Left lung (tissue), 10 donors: ENCODE results near the gene PDLIM5. TPM values are rescaled to one million over a fixed set of nuclear protein-coding genes. Genes with fewer than 3 reads are reported as not detected.

ENCODE experiments used
- ATAC-seq: fragments of 200-7000 bp; cut with Tn5 transposase; one replicate; pipeline ENCODE4 v1.9.1; 2020; ENCODE audit warnings: moderate library complexity
- DNase-seq, 4 donors: peaks; one replicate each; pipeline ENCODE4 v3.0.0-alpha.2; 2013 to 2020
- H3K27ac ChIP-seq, 2 donors: fragments of 200-600 bp; sonication (generic) in 1 of 2; one replicate each; pipeline versions ENCODE4 v1.5.0 to v1.8.0; 2020 to 2021
- H3K27me3 ChIP-seq, 2 donors: fragments of 200-600 bp; sonication (generic) in 1 of 2; one replicate each; pipeline versions ENCODE4 v1.5.0 to v1.8.0; 2020 to 2021
- H3K36me3 ChIP-seq, 2 donors: fragments of 200-600 bp; sonication (generic) in 1 of 2; one replicate each; pipeline versions ENCODE4 v1.5.0 to v1.8.0; 2020 to 2021
- H3K4me1 ChIP-seq, 2 donors: fragments of 200-600 bp; one replicate each; pipeline ENCODE4 v1.8.0; 2021
- H3K4me3 ChIP-seq, 2 donors: fragments of 200-600 bp; sonication (generic) in 1 of 2; one replicate each; pipeline versions ENCODE4 v1.5.0 to v1.8.0; 2020 to 2021; ENCODE audit warnings: mild to moderate bottlenecking in 1 of 2
- H3K9me3 ChIP-seq, 2 donors: fragments of 200-600 bp; sonication (generic) in 1 of 2; one replicate each; pipeline versions ENCODE4 v1.5.0 to v1.8.0; 2020 to 2021
- CTCF ChIP-seq, 2 donors: fragments of 200-600 bp; sonication (generic) in 1 of 2; IDR thresholded peaks; one replicate each; pipeline versions ENCODE4 v1.5.0 to v1.8.0; 2021; ENCODE audit warnings: antibody characterized with exemption in 2 of 2
- intact Hi-C, 2 donors: fragments of 100-400 bp; cut with DNase I; formaldehyde crosslinking; loops; one replicate each; pipeline versions ENCODE4 v1.11.2 to v1.14.2; 2022
- polyA plus RNA-seq, 6 donors: library from polyadenylated mRNA; unstranded; fragments of 120-200 nt; gene quantifications; one replicate each; pipeline ENCODE4 v1.2.1, GENCODE V29; 2013; ENCODE audit not compliant: insufficient read length in 6 of 6
- total RNA-seq, 2 donors: library from RNA; stranded (reverse); fragmentation: NEBNext Ultra II Directional; extraction: Animal tissue kit (Norgen Biotek cat#: 25700); gene quantifications; one replicate each; pipeline ENCODE4 v1.2.1, GENCODE V29; 2021
- donor health status: DM: no; HTN: yes; CAD: no.
- donor health status: DM: no; HTN: no; CAD: no.

PDLIM5 gene
- total and polyA plus RNA-seq, 8 donors, result 18.3 to 105 (median 20.3) TPM

GRCh38 chr4:94527556-94528233 lies 76.0 kb downstream of the PDLIM5 start:
- no peak overlapping the region for H3K4me3 ChIP-seq
- TF ChIP-seq CTCF (IDR thresholded peaks at IDR 0.05), result no peak
- H3K4me1 ChIP-seq, result peaks cover 9 to 26% of the 10 kb centered on the region in 2 donors
- no peak for ATAC-seq
- intact Hi-C loops, result no loop called here
- DNase-seq, result no peak
- no peak overlapping the region for H3K27ac ChIP-seq
- H3K9me3 ChIP-seq, result no peaks in the 10 kb centered on the region
- H3K27me3 ChIP-seq, result no peaks in the 10 kb centered on the region
- no peaks in the 10 kb centered on the region for H3K36me3 ChIP-seq

GRCh38 chr4:94528792-94529451 lies 77.2 kb downstream of the PDLIM5 start:
- no peak for TF ChIP-seq CTCF (IDR thresholded peaks at IDR 0.05)
- ATAC-seq (no peak), DNase-seq (no peak)
- H3K9me3 ChIP-seq, result no peaks in the 10 kb centered on the region
- H3K4me1 ChIP-seq, result peaks cover 9 to 27% of the 10 kb centered on the region in 2 donors
- intact Hi-C loops, result no loop called here
- H3K27ac ChIP-seq, result no peak overlapping the region
- H3K27me3 ChIP-seq, result no peaks in the 10 kb centered on the region
- no peak overlapping the region for H3K4me3 ChIP-seq
- no peaks in the 10 kb centered on the region for H3K36me3 ChIP-seq

GRCh38 chr4:94530073-94530472 lies 78.3 kb downstream of the PDLIM5 start:
- no peaks in the 10 kb centered on the region for H3K27me3 ChIP-seq
- intact Hi-C loops, result no loop called here
- no peak overlapping the region for H3K4me3 ChIP-seq
- H3K9me3 ChIP-seq, result no peaks in the 10 kb centered on the region
- H3K36me3 ChIP-seq, result no peaks in the 10 kb centered on the region
- peaks cover 9 to 39% of the 10 kb centered on the region in 2 donors for H3K4me1 ChIP-seq
- no peak for TF ChIP-seq CTCF (IDR thresholded peaks at IDR 0.05)
- DNase-seq (no peak), ATAC-seq (no peak)
- no peak overlapping the region for H3K27ac ChIP-seq

GRCh38 chr4:94531991-94532789 lies 80.4 kb downstream of the PDLIM5 start:
- no peak for ATAC-seq
- H3K27me3 ChIP-seq, result no peaks in the 10 kb centered on the region
- no peak overlapping the region for H3K4me3 ChIP-seq
- peaks cover 4 to 45% of the 10 kb centered on the region in 2 donors for H3K4me1 ChIP-seq
- intact Hi-C loops, result no loop called here
- no peaks in the 10 kb centered on the region for H3K9me3 ChIP-seq
- H3K36me3 ChIP-seq, result no peaks in the 10 kb centered on the region
- no peak overlapping the region for H3K27ac ChIP-seq
- no peak for TF ChIP-seq CTCF (IDR thresholded peaks at IDR 0.05)
- DNase-seq, result no peak
